ENCODE measurements around the gene ARL5B. TPM values are rescaled to one million over a fixed set of nuclear protein-coding genes. Genes with fewer than 3 reads are reported as not detected.

The ARL5B gene
- total and polyA plus RNA-seq, 2 of the 4 experiments (the other 2 are of a cell fraction): 5.9 to 12.0 TPM

GRCh38 chr10:18710201-18710653, 51.0 kb downstream of the ARL5B start:
- Histone ChIP-seq H3K36me3 (ENCODE audit: control insufficient read depth, insufficient read depth, low read length) (no peaks in the 10 kb centered on the region), H2BK20ac (ENCODE audit: low read depth, low read length) (no peak overlapping the region), H3K4me3 (ENCODE audit: insufficient read depth, low read depth, low read length) (no peak overlapping the region), H3K9ac (ENCODE audit: low read depth, low read length) (no peak overlapping the region), H3K9me1 (ENCODE audit: insufficient read depth, low read length) (no peaks in the 10 kb centered on the region), H3K18ac (ENCODE audit: low read depth, low read length) (no peak overlapping the region), H3K4me2 (ENCODE audit: low read depth, low read length) (no peak overlapping the region), H3K4ac (ENCODE audit: low read depth, low read length) (no peak overlapping the region), H2AFZ (replicated peaks; ENCODE audit: low read length, poor library complexity) (peak overlapping the region; percentile 59), H2AK5ac (ENCODE audit: low read depth, low read length) (no peak overlapping the region), H3K4me1 (ENCODE audit: control insufficient read depth, insufficient read depth, low read length) (0 out of 2 replicates have a peak, but pooled peaks cover 1% of the 10 kb centered on the region), H3K27me3 (ENCODE audit: control insufficient read depth, insufficient read depth, low read length) (no peaks in the 10 kb centered on the region; the same call in 1 of the 2 replicates), H3K9me3 (ENCODE audit: control insufficient read depth, insufficient read depth, low read length) (no peaks in the 10 kb centered on the region), H3K14ac (replicated peaks; ENCODE audit: low read depth, low read length) (no peak overlapping the region), H4K91ac (ENCODE audit: insufficient read depth, low read depth, low read length) (no peak overlapping the region), H2BK5ac (ENCODE audit: low read depth, low read length, poor library complexity, severe bottlenecking) (no peak overlapping the region), H4K5ac (ENCODE audit: low read depth, low read length) (no peak overlapping the region), H2BK15ac (ENCODE audit: low read depth, low read length) (no peak overlapping the region), H3K23ac (ENCODE audit: low read depth, low read length) (no peak overlapping the region), H3K56ac (ENCODE audit: extremely low read depth, insufficient read depth, low read length) (no peak overlapping the region), H3K27ac (ENCODE audit: insufficient read depth, low read length) (no peak overlapping the region), H2BK120ac (ENCODE audit: low read depth, low read length) (no peak overlapping the region), H4K20me1 (ENCODE audit: insufficient read depth, low read length) (no peaks in the 10 kb centered on the region), H4K8ac (ENCODE audit: low read depth in 2 of 2, low read length in 2 of 2) (no peak overlapping the region), H3K79me1 (ENCODE audit: low read depth in 1 of 2, low read length in 2 of 2) (no peaks in the 10 kb centered on the region), H2AK9ac (replicated peaks; ENCODE audit: low read depth, low read length, poor library complexity) (peak overlapping the region; percentile 12)
- ChIA-PET CTCF (interaction anchor here (0.7 kb wide), 1 partner anchor 10 kb away, joined by 3 read pairs; no protein-coding TSS in a partner anchor), POLR2A (ENCODE audit: unreplicated experiment) (no interaction called here)
- dilution Hi-C loops (cut with HindIII; ENCODE audit: low sequenced_read_pairs, unreplicated experiment) (no loop called here), in situ Hi-C loops (cut with MboI; ENCODE audit: low sequenced_read_pairs) (no loop called here), intact Hi-C loops (cut with micrococcal nuclease) (loop anchor here (10.0 kb wide), 1 partner anchor 305 kb away; no protein-coding TSS in a partner anchor)
- DNase-seq (no peak), ATAC-seq (ENCODE audit: low read depth) (no peak)
- TF ChIP-seq CTCF (conservative IDR thresholded peaks at IDR 0.05; ENCODE audit: low read depth, low read length) (no peak), NFE2L2 (IDR thresholded peaks at IDR 0.05; ENCODE audit: low read depth, low read length) (no peak), MXI1 (IDR thresholded peaks at IDR 0.05; ENCODE audit: borderline replicate concordance, low read depth, low read length) (no peak), USF2 (IDR thresholded peaks at IDR 0.05; ENCODE audit: low read depth, low read length) (no peak), RCOR1 (IDR thresholded peaks at IDR 0.05; ENCODE audit: insufficient replicate concordance, low read length) (no peak), POLR2A (IDR thresholded peaks at IDR 0.05; ENCODE audit: low read depth, low read length) (no peak)
- no TSS peak for BruUV-seq (replicated peaks)
- WGBS, 2 experiments (ENCODE audit: extremely low coverage in 2 of 2, insufficient read length in 1 of 2): 87% methylated on average over 14 of the region's 31 CpGs; no CpG with 5 or more reads in 1 of the 2 experiments

Measured in IMR-90 (cell line).